Inflammatory macrophage treated with lipopolysaccharide for 1 hour (primary cell): ENCODE measurements around the gene RILPL2.
"Not testable (repeated sequence)": the region's sequence is repeated elsewhere in the genome, so short reads cannot be mapped to it uniquely, and the experiment has no call there.

Experiments used
- DNase-seq, 2 donors: peaks; one replicate each; pipeline ENCODE4 v3.0.0-alpha.2; 2020 to 2022

The RILPL2 gene

DNA sequence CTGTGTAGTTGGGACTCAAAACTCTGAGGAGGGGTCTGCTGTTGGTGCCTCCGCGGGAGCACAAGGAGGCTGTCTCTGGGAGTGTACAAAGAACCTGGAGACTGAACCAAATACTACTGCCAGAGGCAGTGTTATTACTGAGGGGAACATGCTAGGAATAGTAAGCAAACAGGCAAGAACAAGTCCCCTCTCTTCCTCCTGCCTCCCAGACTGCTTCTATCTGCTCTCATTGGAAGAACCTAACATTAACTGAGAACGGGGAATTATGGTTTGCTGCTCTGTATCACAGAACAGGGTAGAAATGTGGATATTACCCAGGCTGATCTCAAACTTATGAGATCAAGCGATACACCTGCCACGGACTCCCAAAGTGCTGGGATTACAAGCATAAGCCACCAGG, 57.1 kb downstream of the RILPL2 start:
- no peak for DNase-seq

- not testable (repeated sequence) for DNase-seq
These were observed 64.1 kb downstream of the RILPL2 start for GRCh38 chr12:123372415-123372814.

DNA sequence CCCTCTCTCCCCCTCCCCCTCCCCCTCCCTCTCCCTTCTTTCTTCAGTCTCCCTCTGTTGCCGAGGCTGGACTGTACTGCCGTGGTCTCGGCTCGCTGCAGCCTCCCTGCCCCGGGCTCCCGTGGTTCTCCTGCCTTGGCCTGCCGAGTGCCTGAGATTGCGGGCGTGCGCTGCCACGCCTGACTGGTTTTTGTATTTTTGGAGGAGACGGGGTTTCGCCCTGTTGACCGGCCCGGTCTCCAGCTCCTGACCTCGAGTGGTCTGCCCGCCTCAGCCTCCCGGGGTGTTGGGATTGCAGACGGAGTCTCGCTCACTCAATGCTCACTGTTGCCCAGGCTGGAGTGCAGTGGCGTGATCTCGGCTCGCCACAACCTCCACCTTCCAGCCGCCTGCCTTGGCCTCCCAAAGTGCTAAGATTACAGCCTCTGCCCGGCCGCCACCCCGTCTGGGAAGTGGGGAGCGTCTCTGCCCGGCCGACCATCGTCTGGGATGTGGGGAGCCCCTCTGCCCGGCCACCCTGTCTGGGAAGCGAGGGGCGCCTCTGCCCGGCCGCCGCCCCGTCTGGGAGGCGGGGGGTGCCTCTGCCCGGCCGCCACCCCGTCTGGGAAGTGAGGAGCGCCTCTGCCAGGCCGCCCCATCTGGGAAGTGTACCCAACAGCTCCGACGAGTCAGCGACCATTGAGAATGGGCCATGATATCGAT, 64.7 kb downstream of the RILPL2 start:
- DNase-seq = not testable (repeated sequence)

DNA sequence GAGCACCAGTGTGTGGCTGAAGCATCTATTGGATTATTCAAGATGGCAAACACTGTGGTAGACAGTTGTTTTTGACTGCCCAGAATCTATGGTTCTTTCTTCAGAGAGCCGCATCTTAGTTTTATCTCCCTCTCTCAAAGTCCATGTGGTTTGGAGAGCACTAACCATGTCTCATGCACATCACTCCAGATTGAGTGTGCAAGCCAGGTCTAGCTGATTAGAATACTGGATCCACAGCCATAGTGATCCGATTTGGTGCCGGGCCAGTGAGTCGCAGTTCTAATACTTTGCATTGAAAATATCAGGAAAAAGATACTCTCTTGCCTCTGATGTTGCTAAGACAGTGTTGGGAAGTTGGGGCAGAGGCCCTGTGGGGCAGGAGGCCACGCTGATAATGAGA, 67.3 kb downstream of the RILPL2 start:
- DNase-seq = no peak

DNA sequence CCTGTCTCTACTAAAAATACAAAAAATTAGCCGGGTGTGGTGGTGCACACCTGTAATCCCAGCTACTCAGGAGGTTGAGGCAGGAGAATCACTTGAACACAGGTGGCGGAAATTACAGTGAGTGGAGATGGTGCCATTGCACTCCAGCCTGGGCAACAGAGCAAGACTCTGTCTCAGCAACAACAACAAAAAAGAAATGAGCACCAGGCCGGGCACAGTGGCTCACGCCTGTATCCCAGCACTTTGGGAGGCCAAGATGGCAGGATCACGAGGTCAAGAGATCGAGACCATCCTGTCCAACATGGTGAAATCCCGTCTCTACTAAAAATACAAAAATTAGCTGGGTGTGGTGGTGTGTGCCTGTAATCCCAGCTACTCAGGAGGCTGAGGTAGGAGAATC, 68.1 kb downstream of the RILPL2 start:
- DNase-seq = not testable (repeated sequence)

DNA sequence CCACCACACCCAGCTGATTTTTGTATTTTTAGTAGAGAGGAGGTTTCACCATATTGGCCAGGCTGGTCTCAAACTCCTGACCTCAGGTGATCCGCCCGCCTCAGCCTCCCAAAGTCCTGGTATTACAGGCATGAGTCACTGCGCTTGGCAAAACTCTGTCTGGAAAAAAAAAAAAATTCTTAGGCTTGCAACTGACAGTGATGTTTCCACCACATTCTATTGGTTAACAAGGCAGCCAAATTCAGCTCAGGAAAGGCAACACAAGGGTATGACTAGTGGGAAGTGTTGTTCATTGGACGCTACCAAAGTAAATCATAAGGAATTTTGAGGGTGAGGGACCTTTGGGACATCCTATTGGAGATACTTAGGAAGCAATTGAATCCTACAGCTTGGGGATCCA, 69.0 kb downstream of the RILPL2 start:
- DNase-seq = no peak
